ENCODE measurements around the gene ENDOV.

The ENDOV gene

GRCh38 chr17:80431246-80432195, 16.6 kb downstream of the ENDOV start:
- no peak for ATAC-seq
- no peak for DNase-seq

- DNase-seq (no peak), ATAC-seq (no peak)
Observed at GRCh38 chr17:80432350-80432955, 17.5 kb downstream of the ENDOV start.

- DNase-seq = no peak
- no peak for ATAC-seq
Observed at GRCh38 chr17:80432961-80433550, 18.1 kb downstream of the ENDOV start.

- ATAC-seq (no peak), DNase-seq (no peak)
Observed at GRCh38 chr17:80433916-80434666, 19.1 kb downstream of the ENDOV start.

GRCh38 chr17:80437532-80437931, 22.6 kb downstream of the ENDOV start:
- ATAC-seq (no peak), DNase-seq (no peak)

GRCh38 chr17:80438806-80439205, 23.8 kb downstream of the ENDOV start:
- ATAC-seq = no peak
- no peak for DNase-seq

GRCh38 chr17:80439499-80439898, 24.5 kb downstream of the ENDOV start:
- no peak for ATAC-seq
- no peak for DNase-seq

- ATAC-seq = no peak
Observed at GRCh38 chr17:80441133-80441578, 26.2 kb downstream of the ENDOV start.

GRCh38 chr17:80441598-80442322, 26.8 kb downstream of the ENDOV start:
- no peak for DNase-seq
- ATAC-seq = no peak

More at GRCh38 chr17:80441133-80441578, 26.2 kb downstream of the ENDOV start:
- DNase-seq = peak; percentile 69

- DNase-seq (no peak), ATAC-seq (no peak)
Observed at GRCh38 chr17:80442323-80442659, 27.3 kb downstream of the ENDOV start.

- DNase-seq (no peak), ATAC-seq (no peak)
Observed at GRCh38 chr17:80442764-80443163, 27.8 kb downstream of the ENDOV start.

- ATAC-seq (no peak), DNase-seq (no peak)
Observed at GRCh38 chr17:80443498-80443897, 28.5 kb downstream of the ENDOV start.

GRCh38 chr17:80443916-80444643, 29.1 kb downstream of the ENDOV start:
- DNase-seq (no peak), ATAC-seq (no peak)

GRCh38 chr17:80444644-80444979, 29.6 kb downstream of the ENDOV start:
- DNase-seq (no peak), ATAC-seq (no peak)

- DNase-seq (no peak), ATAC-seq (no peak)
Observed at GRCh38 chr17:80445007-80445725, 30.2 kb downstream of the ENDOV start.

GRCh38 chr17:80445726-80446110, 30.8 kb downstream of the ENDOV start:
- no peak for ATAC-seq
- DNase-seq = no peak

- ATAC-seq (no peak), DNase-seq (no peak)
Observed at GRCh38 chr17:80446645-80447405, 31.9 kb downstream of the ENDOV start.

- ATAC-seq = no peak
- DNase-seq = no peak
Observed at GRCh38 chr17:80447790-80448189, 32.8 kb downstream of the ENDOV start.

- ATAC-seq (no peak), DNase-seq (no peak)
Observed at GRCh38 chr17:80449194-80449929, 34.4 kb downstream of the ENDOV start.
